AG09319 (cell line): ENCODE data around the gene TFB1M.
A peak's percentile ranks its signal among the peaks of the same experiment; 100 is the strongest.

Source experiments
- DNase-seq: peaks from one replicate; pipeline ENCODE4 v3.0.0-alpha.2; 2010; ENCODE audit warnings: low read depth; ENCODE audit errors: extremely low read depth
- CTCF ChIP-seq: IDR thresholded peaks from 2 replicates; pipeline ENCODE4 v1.5.1; 2011; ENCODE audit warnings: low read depth, mild to moderate bottlenecking, inconsistent platforms, low read length, moderate library complexity

Gene TFB1M

GRCh38 chr6:155310596-155310995 is 3.7 kb downstream of the TFB1M start:
- no peak for TF ChIP-seq CTCF
- DNase-seq, result no peak

- DNase-seq, result no peak
- TF ChIP-seq CTCF, result no peak
Measured at GRCh38 chr6:155309150-155309549, 5.1 kb downstream of the TFB1M start.

GRCh38 chr6:155306958-155307357 is 7.3 kb downstream of the TFB1M start:
- no peak for DNase-seq
- TF ChIP-seq CTCF, result no peak

GRCh38 chr6:155303361-155303870 is 10.9 kb downstream of the TFB1M start:
- no peak for TF ChIP-seq CTCF
- no peak for DNase-seq

GRCh38 chr6:155301867-155302266 is 12.4 kb downstream of the TFB1M start:
- peak; percentile 8 for DNase-seq
- no peak for TF ChIP-seq CTCF

GRCh38 chr6:155297669-155298068 is 16.6 kb downstream of the TFB1M start:
- TF ChIP-seq CTCF, result no peak
- no peak for DNase-seq

- no peak for DNase-seq
- no peak for TF ChIP-seq CTCF
Measured at GRCh38 chr6:155292711-155293110, 21.6 kb downstream of the TFB1M start.
